Skeletal muscle satellite cell (primary cell): ENCODE data around the gene ZFAND3.
"Not testable (repeated sequence)": the region's sequence is repeated elsewhere in the genome, so short reads cannot be mapped to it uniquely, and the experiment has no call there.

ENCODE experiments used
- H3K27me3 ChIP-seq: 2 replicates; pipeline ENCODE4 v1.7.0; 2013; ENCODE audit warnings: low read length; ENCODE audit not compliant: control insufficient read depth, insufficient read depth
- H3K36me3 ChIP-seq: 2 replicates; pipeline ENCODE4 v1.7.0; 2013; ENCODE audit warnings: mild to moderate bottlenecking, control low read depth, low read length; ENCODE audit not compliant: insufficient read depth
- H3K4me1 ChIP-seq: 2 replicates; pipeline ENCODE4 v1.7.0; 2013; ENCODE audit warnings: low read length; ENCODE audit not compliant: control insufficient read depth, insufficient read depth
- H3K4me2 ChIP-seq: 2 replicates; pipeline ENCODE4 v1.7.0; 2013; ENCODE audit warnings: mild to moderate bottlenecking, low read length
- H3K4me3 ChIP-seq: 2 replicates; pipeline ENCODE4 v1.7.0; 2013; ENCODE audit warnings: low read length
- H3K9ac ChIP-seq: 2 replicates; pipeline ENCODE4 v1.7.0; 2013; ENCODE audit warnings: mild to moderate bottlenecking, low read depth, low read length, moderate library complexity
- H3K9me3 ChIP-seq: replicated peaks from 2 replicates; pipeline ENCODE4 v1.7.0; 2013; ENCODE audit warnings: mild to moderate bottlenecking, control low read depth, low read length

Gene ZFAND3

GRCh38 chr6:37985355-37985754 is 165.8 kb downstream of the ZFAND3 start:
- Histone ChIP-seq H3K9me3 (no peaks in the 10 kb centered on the region), H3K4me3 (no peak overlapping the region), H3K4me1 (peaks cover 39% of the 10 kb centered on the region), H3K9ac (no peak overlapping the region), H3K36me3 (no peaks in the 10 kb centered on the region), H3K4me2 (no peak overlapping the region), H3K27me3 (no peaks in the 10 kb centered on the region)

GRCh38 chr6:37987018-37987417 is 167.5 kb downstream of the ZFAND3 start:
- peak overlapping the region; percentile 32 for H3K4me2 ChIP-seq
- no peak overlapping the region for H3K9ac ChIP-seq
- H3K9me3 ChIP-seq: no peaks in the 10 kb centered on the region
- no peaks in the 10 kb centered on the region for H3K27me3 ChIP-seq
- H3K4me1 ChIP-seq: peaks cover 50% of the 10 kb centered on the region
- no peak overlapping the region for H3K4me3 ChIP-seq
- H3K36me3 ChIP-seq: no peaks in the 10 kb centered on the region

GRCh38 chr6:37987559-37987958 is 168.0 kb downstream of the ZFAND3 start:
- Histone ChIP-seq H3K9ac (no peak overlapping the region), H3K4me3 (no peak overlapping the region), H3K36me3 (no peaks in the 10 kb centered on the region), H3K9me3 (no peaks in the 10 kb centered on the region), H3K4me1 (peaks cover 50% of the 10 kb centered on the region), H3K4me2 (peak overlapping the region; percentile 14), H3K27me3 (no peaks in the 10 kb centered on the region)

GRCh38 chr6:37988127-37988526 is 168.6 kb downstream of the ZFAND3 start:
- H3K4me1 ChIP-seq: peaks cover 50% of the 10 kb centered on the region
- no peak overlapping the region for H3K9ac ChIP-seq
- H3K9me3 ChIP-seq: no peaks in the 10 kb centered on the region
- no peaks in the 10 kb centered on the region for H3K27me3 ChIP-seq
- no peaks in the 10 kb centered on the region for H3K36me3 ChIP-seq
- no peak overlapping the region for H3K4me3 ChIP-seq
- no peak overlapping the region for H3K4me2 ChIP-seq

- Histone ChIP-seq H3K4me2 (no peak overlapping the region), H3K9ac (no peak overlapping the region), H3K27me3 (no peaks in the 10 kb centered on the region), H3K4me3 (no peak overlapping the region), H3K4me1 (peaks cover 53% of the 10 kb centered on the region), H3K9me3 (no peaks in the 10 kb centered on the region), H3K36me3 (no peaks in the 10 kb centered on the region)
Observed at GRCh38 chr6:37988696-37989095, 169.2 kb downstream of the ZFAND3 start.

- Histone ChIP-seq H3K4me1 (peaks cover 69% of the 10 kb centered on the region), H3K9me3 (no peaks in the 10 kb centered on the region), H3K36me3 (no peaks in the 10 kb centered on the region), H3K4me3 (no peak overlapping the region), H3K27me3 (no peaks in the 10 kb centered on the region), H3K4me2 (peak overlapping the region; percentile 26), H3K9ac (no peak overlapping the region)
Observed at GRCh38 chr6:37990762-37991525, 171.4 kb downstream of the ZFAND3 start.

- H3K9ac ChIP-seq: no peak overlapping the region
- H3K4me3 ChIP-seq: no peak overlapping the region
- no peak overlapping the region for H3K4me2 ChIP-seq
- H3K36me3 ChIP-seq: no peaks in the 10 kb centered on the region
- H3K9me3 ChIP-seq: no peaks in the 10 kb centered on the region
- peaks cover 53% of the 10 kb centered on the region for H3K4me1 ChIP-seq
- H3K27me3 ChIP-seq: no peaks in the 10 kb centered on the region
Observed at GRCh38 chr6:37992749-37993148, 173.2 kb downstream of the ZFAND3 start.

GRCh38 chr6:37993194-37993593 is 173.7 kb downstream of the ZFAND3 start:
- H3K27me3 ChIP-seq, H3K9me3 ChIP-seq, H3K4me3 ChIP-seq, H3K36me3 ChIP-seq, H3K9ac ChIP-seq, H3K4me2 ChIP-seq: not testable (repeated sequence)
- peaks cover 48% of the 10 kb centered on the region for H3K4me1 ChIP-seq

- H3K4me1 ChIP-seq: peaks cover 44% of the 10 kb centered on the region
- H3K27me3 ChIP-seq: no peaks in the 10 kb centered on the region
- H3K9ac ChIP-seq: no peak overlapping the region
- no peak overlapping the region for H3K4me2 ChIP-seq
- no peak overlapping the region for H3K4me3 ChIP-seq
- H3K9me3 ChIP-seq: no peaks in the 10 kb centered on the region
- no peaks in the 10 kb centered on the region for H3K36me3 ChIP-seq
Observed at GRCh38 chr6:37993596-37993995, 174.1 kb downstream of the ZFAND3 start.

- Histone ChIP-seq H3K36me3 (no peaks in the 10 kb centered on the region), H3K4me2 (peak overlapping the region; percentile 6)
Observed at GRCh38 chr6:37994223-37994622, 174.7 kb downstream of the ZFAND3 start.

GRCh38 chr6:37998366-37998765 is 178.8 kb downstream of the ZFAND3 start:
- H3K4me2 ChIP-seq: no peak overlapping the region
- no peaks in the 10 kb centered on the region for H3K27me3 ChIP-seq
- H3K4me3 ChIP-seq: no peak overlapping the region
- H3K9me3 ChIP-seq: no peaks in the 10 kb centered on the region
- peaks cover 19% of the 10 kb centered on the region for H3K4me1 ChIP-seq
- no peak overlapping the region for H3K9ac ChIP-seq
- H3K36me3 ChIP-seq: no peaks in the 10 kb centered on the region

More at GRCh38 chr6:37994223-37994622, 174.7 kb downstream of the ZFAND3 start:
- Histone ChIP-seq H3K9ac (no peak overlapping the region), H3K27me3 (no peaks in the 10 kb centered on the region), H3K4me1 (peaks cover 38% of the 10 kb centered on the region), H3K4me3 (no peak overlapping the region), H3K9me3 (no peaks in the 10 kb centered on the region)

GRCh38 chr6:38001386-38001785 is 181.9 kb downstream of the ZFAND3 start:
- H3K36me3 ChIP-seq: no peaks in the 10 kb centered on the region
- no peak overlapping the region for H3K4me3 ChIP-seq
- H3K9me3 ChIP-seq: no peaks in the 10 kb centered on the region
- H3K9ac ChIP-seq: no peak overlapping the region
- no peak overlapping the region for H3K4me2 ChIP-seq
- H3K4me1 ChIP-seq: no peaks in the 10 kb centered on the region
- H3K27me3 ChIP-seq: no peaks in the 10 kb centered on the region
